Measurements from ENCODE around the gene ANKRD36.
"Not testable (repeated sequence)": the region's sequence is repeated elsewhere in the genome, so short reads cannot be mapped to it uniquely, and the experiment has no call there.

GRCh38 chr2:97197251-97197650 lies 84.3 kb downstream of the ANKRD36 start:
- not testable (repeated sequence) for TF ChIP-seq POLR2A (IDR thresholded peaks at IDR 0.05; ENCODE audit: extremely low read depth, insufficient read length); CTCF (IDR thresholded peaks at IDR 0.05; ENCODE audit: low read depth, low read length); MAX (IDR thresholded peaks at IDR 0.05; ENCODE audit: low read depth, low read length)
